HG02588 (cell line): Measurements from ENCODE around the gene MRPL27.

Experiments used
- ATAC-seq: cut with Tn5 transposase; IDR thresholded peaks from one replicate; pipeline ENCODE4 v1.9.1; 2021; ENCODE audit warnings: mild to moderate bottlenecking, moderate library complexity; ENCODE audit not compliant: unreplicated experiment

Gene MRPL27

GRCh38 chr17:50319306-50320004 lies 53.5 kb downstream of the MRPL27 start:
- ATAC-seq, result no peak

DNA sequence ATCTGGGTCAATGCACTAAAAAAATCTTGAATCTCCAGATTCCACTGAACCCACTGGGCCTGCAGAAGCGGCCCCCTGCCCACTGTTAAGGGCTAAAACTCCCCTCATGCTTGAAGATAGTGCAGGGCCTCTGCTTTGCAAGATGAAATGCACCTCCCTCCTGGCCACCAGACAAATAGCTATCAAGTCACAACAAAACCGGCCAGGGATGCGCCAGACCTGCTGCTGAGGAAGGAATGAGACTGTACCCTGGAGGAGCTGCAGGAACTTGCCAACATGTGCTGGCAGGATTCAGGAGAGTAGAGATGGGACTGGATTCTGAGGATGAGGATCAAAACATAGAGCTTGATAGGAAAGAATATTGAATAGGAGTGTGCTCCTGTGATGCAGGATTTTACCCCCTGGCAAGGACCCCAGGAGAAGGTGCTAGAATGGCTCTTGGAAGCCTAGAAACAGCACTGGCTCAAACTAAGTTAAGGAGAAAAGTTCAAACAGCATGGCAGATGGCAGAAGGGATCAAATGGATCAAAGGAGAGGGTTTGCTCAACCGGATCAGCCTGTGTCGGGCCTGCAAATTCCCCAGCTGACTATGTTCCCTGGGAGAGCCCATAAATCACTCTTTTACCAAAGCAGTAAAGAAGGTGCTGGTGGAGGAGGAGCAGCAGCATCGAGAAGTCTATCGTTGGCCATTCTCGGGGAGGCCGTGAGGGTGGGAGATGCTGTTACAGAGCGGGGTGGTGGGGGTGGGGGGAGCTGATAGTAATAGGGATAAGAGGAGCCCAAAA lies 54.3 kb downstream of the MRPL27 start:
- ATAC-seq, result no peak
